ENCODE results near the gene PPM1D. TPM values are rescaled to one million over a fixed set of nuclear protein-coding genes. Genes with fewer than 3 reads are reported as not detected.

PPM1D gene
- total and polyA plus RNA-seq, 8 donors: 1.9 to 11.6 (median 7.0) TPM

- 66% methylated on average over 2 of the region's 2 CpGs for WGBS, 2 donors
- Histone ChIP-seq H3K4me1 (peaks cover 0 to 4% (median 0%) of the 10 kb centered on the region in 3 donors), H3K27ac (no peak overlapping the region), H3K9me3 (no peaks in the 10 kb centered on the region), H3K27me3 (no peaks in the 10 kb centered on the region), H3K36me3 (no peaks in the 10 kb centered on the region), H3K4me3 (no peak overlapping the region)
- TF ChIP-seq, protein P1, sequence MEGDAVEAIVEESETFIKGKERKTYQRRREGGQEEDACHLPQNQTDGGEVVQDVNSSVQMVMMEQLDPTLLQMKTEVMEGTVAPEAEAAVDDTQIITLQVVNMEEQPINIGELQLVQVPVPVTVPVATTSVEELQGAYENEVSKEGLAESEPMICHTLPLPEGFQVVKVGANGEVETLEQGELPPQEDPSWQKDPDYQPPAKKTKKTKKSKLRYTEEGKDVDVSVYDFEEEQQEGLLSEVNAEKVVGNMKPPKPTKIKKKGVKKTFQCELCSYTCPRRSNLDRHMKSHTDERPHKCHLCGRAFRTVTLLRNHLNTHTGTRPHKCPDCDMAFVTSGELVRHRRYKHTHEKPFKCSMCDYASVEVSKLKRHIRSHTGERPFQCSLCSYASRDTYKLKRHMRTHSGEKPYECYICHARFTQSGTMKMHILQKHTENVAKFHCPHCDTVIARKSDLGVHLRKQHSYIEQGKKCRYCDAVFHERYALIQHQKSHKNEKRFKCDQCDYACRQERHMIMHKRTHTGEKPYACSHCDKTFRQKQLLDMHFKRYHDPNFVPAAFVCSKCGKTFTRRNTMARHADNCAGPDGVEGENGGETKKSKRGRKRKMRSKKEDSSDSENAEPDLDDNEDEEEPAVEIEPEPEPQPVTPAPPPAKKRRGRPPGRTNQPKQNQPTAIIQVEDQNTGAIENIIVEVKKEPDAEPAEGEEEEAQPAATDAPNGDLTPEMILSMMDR (IDR thresholded peaks at IDR 0.05): no peak
- intact Hi-C loops (cut with DNase I): no loop called here
- no peak for FAIRE-seq
- DNase-seq: no peak
- peak; percentile 56 to 82 (median 72) for ATAC-seq
Measured at GRCh38 chr17:60627124-60627523, 27.1 kb downstream of the PPM1D start.

DNA sequence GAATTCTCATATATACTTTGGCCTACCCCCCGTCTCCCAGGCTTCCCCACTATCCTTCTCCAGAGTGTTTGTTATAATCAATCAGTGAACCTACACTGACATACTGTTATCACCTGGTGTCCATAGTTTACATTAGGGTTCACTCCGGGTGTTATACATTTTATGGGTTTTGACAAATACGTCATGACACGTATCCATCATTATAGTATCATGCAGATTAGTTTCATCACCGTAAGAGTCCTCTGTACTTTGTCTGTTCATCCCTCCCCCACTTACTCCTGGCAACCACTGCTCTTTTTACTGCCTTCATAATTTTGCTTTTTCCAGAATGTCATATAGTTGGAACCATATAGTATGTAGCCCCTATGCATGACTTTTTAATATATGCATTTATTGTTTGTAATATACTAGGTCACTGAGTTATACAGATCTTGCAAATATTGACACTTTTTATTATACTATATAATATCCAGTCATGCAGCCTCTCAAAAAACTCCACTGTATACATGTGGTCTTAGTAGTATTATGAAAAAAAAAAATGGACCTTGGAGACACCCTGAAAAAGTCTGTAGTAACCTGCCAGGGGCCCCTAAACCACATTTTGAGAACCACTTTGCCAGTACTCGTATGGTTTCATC lies 28.4 kb downstream of the PPM1D start:
- TF ChIP-seq, protein P1 (IDR thresholded peaks at IDR 0.05): no peak
- H3K36me3 ChIP-seq: no peaks in the 10 kb centered on the region
- H3K9me3 ChIP-seq: no peaks in the 10 kb centered on the region
- H3K27ac ChIP-seq: no peak overlapping the region
- no peak overlapping the region for H3K4me3 ChIP-seq
- ATAC-seq (no peak), FAIRE-seq (no peak), DNase-seq (no peak)
- no peaks in the 10 kb centered on the region for H3K27me3 ChIP-seq
- peaks cover 0 to 4% (median 0%) of the 10 kb centered on the region in 3 donors for H3K4me1 ChIP-seq
- 83 to 87% methylated on average over 6 of the region's 6 CpGs for WGBS, 2 donors
- intact Hi-C loops (cut with DNase I): no loop called here

- no peaks in the 10 kb centered on the region for H3K27me3 ChIP-seq
Measured at GRCh38 chr17:60629120-60629519, 29.1 kb downstream of the PPM1D start.

GRCh38 chr17:60630352-60630751 lies 30.4 kb downstream of the PPM1D start:
- Histone ChIP-seq H3K27ac (no peak overlapping the region), H3K4me3 (no peak overlapping the region), H3K36me3 (no peaks in the 10 kb centered on the region), H3K27me3 (no peaks in the 10 kb centered on the region), H3K9me3 (no peaks in the 10 kb centered on the region), H3K4me1 (peaks cover 0 to 4% (median 0%) of the 10 kb centered on the region in 3 donors)
- intact Hi-C loops (cut with DNase I): loop anchor here in 1 of 3 donors (10.0 kb wide), 1 partner anchor 56 kb away; no protein-coding TSS in a partner anchor
- DNase-seq (no peak), ATAC-seq (peak in 1 of 4 donors; percentile 34), FAIRE-seq (no peak)
- 80 to 82% methylated on average over 5 of the region's 5 CpGs for WGBS, 2 donors
- TF ChIP-seq, protein P1 (IDR thresholded peaks at IDR 0.05): no peak

More at GRCh38 chr17:60629120-60629519, 29.1 kb downstream of the PPM1D start:
- FAIRE-seq (no peak), DNase-seq (no peak), ATAC-seq (no peak)
- WGBS, 2 donors: 92 to 98% methylated on average over 2 of the region's 2 CpGs
- Histone ChIP-seq H3K4me1 (peaks cover 0 to 4% (median 0%) of the 10 kb centered on the region in 3 donors), H3K36me3 (no peaks in the 10 kb centered on the region), H3K27ac (no peak overlapping the region), H3K9me3 (no peaks in the 10 kb centered on the region), H3K4me3 (no peak overlapping the region)
- TF ChIP-seq, protein P1 (IDR thresholded peaks at IDR 0.05): no peak
- intact Hi-C loops (cut with DNase I): no loop called here

DNA sequence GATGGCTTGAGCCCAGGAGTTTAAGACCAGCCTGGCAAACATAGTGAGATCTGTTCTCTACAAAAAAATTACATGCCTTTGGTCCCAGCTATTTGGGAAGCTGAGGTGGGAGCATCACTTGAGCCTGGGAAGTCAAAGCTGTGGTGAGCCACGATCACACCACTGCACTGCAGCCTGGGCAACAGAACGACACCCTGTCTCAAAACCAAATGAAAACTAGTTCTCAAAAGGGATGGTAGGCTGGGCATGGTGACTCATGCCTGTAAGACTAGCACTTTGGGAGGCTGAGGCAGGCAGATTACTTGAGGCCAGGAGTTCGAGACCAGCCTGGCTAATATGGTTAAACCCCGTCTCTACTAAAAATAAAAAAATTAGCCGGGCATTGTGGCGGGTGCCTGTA lies 31.1 kb downstream of the PPM1D start:
- FAIRE-seq: no peak
- Histone ChIP-seq H3K9me3 (no peaks in the 10 kb centered on the region), H3K36me3 (no peaks in the 10 kb centered on the region), H3K27ac (no peak overlapping the region), H3K4me1 (peaks cover 0 to 4% (median 0%) of the 10 kb centered on the region in 3 donors), H3K4me3 (no peak overlapping the region), H3K27me3 (no peaks in the 10 kb centered on the region)
- TF ChIP-seq, protein P1 (IDR thresholded peaks at IDR 0.05): no peak
- DNase-seq: no peak
- WGBS, 2 donors: 96 to 97% methylated on average over 6 of the region's 6 CpGs
- intact Hi-C loops (cut with DNase I): loop anchor here in 1 of 3 donors (10.0 kb wide), 1 partner anchor 56 kb away; no protein-coding TSS in a partner anchor
- no peak for ATAC-seq

All from pancreas (tissue), 10 donors.